HG02970 (cell line): Measurements from ENCODE around the gene NR2F2.

Experiments
- ATAC-seq: cut with Tn5 transposase; IDR thresholded peaks from one replicate; pipeline ENCODE4 v1.9.1; 2021; ENCODE audit warnings: mild to moderate bottlenecking, moderate library complexity, moderate number of reproducible peaks; ENCODE audit not compliant: unreplicated experiment, low FRiP score

NR2F2 gene

DNA sequence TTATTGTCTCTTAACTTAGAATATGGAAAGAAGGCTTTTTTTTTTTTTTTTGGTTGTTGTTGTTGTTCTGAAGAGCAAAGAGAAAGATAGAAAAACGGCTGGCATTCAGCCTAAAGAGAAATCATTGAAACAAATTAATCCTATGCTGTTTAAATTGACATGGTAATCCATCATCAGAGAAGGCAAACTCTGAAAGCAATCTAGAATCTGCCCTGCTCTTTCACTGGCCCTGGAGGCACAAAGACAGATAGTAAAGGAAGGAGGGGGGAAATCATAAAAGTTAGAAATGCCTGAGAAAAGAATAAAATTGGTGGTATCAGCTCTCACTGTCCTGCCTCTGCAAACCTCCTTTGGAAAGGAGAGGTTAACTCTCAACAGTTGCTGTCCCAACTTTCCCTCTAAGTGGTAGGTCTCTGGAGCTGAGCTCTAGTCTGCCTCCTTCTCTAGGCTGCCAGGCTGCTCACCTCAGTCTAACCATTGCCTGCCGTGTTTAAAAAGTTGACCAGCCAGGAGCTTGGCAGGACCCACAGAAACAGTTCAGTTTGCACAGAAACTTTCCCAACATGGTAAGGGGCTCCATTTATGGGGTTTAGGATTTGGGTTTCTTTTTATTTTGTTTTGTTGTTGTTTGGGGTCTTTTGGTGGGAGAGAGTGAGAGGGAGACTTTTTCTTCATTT is 13.4 kb upstream of the NR2F2 start:
- no peak for ATAC-seq

DNA sequence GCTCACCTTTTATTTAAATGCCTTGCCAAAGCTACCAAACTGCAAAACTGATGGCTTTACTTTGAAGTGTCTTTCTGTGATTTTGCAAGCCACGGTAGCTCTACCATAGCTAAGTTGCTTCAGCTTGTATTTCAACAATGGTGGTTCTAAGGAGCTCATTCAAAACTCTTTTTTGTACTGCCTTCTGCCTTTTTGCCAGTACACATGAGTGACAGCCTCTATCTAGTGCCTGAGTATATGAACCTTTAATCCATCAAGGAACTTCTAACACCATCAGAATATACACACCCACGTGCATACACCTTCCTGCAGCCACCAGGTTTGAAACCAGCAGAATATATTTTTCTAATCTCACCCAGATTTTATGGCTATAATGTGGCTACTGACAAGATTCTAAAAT is 10.4 kb upstream of the NR2F2 start:
- no peak for ATAC-seq

DNA sequence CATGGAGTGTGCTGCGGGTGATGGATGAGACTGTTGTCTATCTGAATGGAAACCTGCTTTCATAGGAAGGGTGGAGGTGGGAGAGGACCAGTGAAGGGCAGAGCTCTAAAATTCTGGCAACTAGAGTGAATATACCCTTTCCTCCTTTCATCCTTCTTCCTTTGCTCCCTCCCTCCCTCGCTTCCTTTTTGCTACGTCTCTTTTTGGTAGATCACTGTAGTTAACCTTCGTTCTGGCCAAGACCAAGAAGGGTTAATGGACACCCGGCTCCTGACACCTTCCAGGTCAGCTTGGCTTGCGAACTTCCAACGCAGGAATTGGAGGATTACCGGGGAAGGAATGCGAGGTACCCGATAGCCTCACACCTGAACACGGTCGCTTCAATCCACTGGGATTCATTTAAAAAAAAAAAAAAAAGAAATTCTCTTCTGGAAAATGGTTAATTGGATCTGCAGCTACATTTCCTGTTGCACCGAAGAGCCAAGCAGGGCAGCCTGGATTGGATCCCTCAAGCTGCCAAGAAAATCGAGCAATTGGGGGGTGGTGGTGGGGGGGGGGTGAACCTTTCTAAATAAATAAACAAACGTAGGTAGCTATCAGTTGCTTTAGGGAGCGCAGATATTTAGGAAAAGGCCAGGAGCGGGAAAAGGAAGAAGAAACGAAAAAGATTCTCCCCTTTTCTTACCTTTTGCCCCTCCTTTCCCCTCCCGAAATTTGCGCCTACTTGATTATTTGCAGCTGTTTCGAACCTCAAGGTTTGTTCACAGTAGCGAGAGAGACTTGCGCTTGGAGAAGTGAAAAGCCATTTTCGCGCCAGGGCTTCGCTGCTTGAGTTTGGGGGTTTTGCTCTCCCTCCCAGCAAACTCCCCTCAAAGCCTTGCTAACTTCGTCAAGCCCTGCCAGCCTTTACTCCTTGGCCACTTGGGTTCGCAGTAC is 9.5 kb upstream of the NR2F2 start:
- ATAC-seq: no peak

DNA sequence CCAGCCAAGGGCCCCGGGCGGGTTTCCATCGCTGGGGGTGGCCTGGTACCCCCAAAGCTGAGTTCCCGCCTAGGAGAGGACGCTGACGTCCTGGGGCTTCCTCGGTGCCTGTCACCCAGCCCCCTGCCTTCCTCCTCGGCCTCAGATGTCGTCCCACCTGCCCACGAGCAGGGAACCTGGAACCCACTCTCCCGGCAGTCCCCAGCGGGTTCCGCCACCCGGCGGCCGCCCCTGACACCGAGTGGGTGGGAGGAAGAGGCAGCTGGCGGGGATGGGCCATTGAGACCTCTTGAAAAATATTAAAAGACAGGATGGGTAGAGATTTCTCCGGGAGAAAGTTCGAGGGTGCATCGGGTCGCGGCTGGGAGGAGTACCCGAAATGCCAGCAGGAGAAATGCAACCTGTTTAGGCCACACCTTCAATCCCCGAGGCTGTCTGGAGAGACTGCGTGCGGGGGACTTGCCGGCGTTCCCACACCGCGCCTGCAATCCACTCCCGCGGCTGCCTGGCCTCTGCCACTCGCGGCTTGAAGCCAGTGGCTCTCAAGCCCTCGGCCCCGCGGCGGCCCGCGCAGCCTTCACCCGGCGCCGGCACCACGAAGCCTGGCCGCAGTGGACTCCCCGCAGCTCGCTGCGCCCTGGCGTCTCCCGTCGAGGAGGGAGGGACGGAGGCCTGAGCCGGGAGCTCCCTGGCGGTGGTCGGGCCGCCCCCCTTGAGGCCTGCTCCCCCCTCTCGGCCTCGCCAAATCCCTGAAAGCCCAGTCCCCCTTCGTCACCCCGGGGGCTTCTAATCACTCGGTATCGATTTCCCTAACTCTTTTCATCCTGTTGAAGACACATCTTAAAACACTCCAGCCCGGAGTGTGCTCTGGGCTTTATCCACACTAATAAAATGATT is 8.6 kb upstream of the NR2F2 start:
- ATAC-seq: no peak

DNA sequence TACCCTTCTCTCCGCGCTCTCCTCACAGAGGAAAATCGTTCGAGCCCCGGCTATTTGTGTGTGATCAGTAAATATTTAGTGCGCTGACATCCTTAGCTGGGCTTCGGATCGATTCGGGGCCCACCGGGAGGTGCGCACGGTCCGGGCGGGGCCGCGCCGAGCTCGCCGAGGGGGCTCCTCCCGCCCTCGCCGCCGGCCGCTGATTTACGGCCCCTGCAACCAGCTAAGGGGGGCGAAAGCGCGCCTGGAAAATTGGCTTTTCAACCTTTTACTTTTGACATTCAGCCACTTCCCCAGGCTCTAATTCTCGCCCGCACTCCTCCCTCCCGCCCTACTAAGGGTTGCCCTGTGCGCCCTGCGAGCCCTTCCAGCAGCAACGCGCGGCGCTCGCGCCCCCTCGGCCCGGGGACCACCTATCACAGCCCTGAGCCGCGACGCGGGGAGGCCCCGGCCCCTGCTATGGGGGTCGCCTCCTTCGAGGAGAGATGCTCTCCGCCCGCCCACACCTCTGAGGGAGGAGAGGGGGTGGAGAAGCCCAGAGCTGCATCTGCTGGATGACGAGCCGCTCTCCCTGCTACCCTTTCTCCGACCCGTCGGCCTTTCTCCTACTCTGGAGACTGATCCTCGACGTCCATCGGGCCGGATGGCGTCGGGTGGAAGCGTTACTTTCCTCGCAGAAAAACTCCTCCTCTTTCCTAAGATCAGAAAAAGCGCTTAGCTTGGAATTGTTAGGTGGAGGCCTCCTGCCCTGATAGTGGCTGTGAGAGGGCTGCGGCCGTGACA is 7.8 kb upstream of the NR2F2 start:
- ATAC-seq: no peak

DNA sequence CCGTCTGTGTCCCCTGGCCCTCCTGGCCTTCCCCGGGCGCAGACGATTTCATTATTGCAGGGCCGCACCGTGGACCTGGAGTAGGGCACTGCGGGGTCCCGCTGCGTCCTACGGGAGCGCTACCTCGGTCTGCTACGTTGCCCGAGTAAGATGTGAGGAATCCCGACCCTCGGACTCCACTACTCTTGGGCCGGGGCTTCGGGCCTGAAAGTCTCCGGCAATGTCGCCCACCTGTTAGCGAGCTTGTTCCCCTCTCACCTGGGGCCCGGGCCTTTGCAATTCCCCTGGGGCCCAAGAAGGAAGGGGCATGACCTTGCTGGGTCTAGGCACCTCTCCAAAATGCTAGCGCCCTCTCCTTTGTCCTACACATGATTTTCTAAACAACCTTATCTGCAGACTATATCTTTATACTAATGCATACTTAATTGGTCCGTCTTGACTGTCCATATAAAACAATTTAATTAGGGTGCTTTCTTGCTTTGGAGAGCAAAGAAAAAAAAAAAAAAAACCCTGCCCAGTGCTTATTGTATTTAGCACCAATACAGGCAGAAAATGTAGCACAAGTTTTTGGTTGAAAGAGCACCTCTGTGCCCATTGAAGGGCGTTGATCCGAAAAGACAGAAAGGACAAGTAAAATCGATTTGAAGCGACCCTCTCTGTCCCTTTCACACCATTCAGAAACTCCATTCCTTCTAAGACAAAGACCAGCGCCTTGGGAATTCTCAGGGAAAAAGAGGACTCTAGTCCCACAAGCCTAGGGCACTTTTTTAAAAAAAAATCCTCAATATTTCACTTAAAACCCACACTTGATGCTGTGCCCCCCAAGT is 7.0 kb upstream of the NR2F2 start:
- no peak for ATAC-seq

DNA sequence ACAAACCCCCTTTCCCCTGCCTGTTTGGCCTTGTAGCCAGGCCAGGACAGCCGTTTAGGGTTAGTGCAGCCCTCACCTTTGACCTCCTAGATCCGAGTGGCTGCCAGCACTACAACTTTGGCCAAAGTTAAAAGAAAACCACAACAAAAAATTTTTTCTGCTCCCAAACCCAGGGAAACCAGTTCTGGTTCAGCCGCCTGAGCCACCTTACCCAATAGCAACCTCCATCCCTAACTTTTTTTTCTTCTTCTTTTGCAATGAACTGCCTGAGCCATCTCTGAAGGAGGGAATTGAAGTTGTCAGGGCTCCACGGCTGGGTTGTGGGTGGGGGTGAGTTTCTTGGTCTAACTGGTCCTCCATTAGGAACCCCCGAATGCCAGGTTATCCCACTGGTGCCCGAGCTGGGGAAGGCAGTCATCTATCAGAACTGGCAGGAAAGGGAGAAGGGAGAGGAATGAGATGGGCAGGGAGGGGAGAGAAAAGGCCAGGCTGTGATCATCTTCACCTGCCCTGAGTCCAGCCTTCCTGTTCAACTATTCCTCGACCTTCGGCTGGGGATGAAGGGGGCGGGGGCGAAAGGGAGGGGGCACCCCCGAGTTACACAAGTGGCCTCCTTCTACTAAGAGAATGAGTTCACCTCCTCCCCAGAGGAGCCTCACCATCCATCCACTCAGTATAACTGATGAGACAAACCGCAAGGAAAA is 6.2 kb upstream of the NR2F2 start:
- ATAC-seq: no peak

DNA sequence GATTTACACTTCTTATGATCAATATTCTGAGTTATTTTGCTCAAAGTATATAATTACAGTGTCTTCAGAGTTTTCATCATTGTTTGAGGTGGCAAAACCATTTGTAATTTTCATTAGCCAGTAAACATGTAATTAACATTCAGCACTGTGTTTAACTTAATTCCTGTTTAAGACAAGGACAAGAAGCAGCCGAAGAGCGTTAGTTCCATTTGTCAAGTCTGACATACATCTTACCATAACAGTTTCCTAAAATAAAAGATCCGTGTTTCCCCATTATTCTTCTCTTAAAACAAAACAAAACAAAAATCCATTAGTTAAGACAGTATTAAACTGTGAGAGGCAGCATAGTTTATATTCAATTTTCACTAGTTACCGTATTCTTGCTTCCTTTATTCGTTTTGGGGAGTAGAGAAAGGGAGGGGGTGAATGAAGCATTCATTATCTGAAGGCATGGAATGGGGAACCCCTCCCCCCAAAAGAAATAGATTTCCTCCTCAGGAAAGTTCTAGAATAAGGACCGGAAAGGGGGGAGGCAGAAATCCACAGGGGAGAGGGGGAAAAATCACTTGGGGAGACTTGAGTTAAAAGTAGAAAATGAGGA is 5.5 kb upstream of the NR2F2 start:
- no peak for ATAC-seq

DNA sequence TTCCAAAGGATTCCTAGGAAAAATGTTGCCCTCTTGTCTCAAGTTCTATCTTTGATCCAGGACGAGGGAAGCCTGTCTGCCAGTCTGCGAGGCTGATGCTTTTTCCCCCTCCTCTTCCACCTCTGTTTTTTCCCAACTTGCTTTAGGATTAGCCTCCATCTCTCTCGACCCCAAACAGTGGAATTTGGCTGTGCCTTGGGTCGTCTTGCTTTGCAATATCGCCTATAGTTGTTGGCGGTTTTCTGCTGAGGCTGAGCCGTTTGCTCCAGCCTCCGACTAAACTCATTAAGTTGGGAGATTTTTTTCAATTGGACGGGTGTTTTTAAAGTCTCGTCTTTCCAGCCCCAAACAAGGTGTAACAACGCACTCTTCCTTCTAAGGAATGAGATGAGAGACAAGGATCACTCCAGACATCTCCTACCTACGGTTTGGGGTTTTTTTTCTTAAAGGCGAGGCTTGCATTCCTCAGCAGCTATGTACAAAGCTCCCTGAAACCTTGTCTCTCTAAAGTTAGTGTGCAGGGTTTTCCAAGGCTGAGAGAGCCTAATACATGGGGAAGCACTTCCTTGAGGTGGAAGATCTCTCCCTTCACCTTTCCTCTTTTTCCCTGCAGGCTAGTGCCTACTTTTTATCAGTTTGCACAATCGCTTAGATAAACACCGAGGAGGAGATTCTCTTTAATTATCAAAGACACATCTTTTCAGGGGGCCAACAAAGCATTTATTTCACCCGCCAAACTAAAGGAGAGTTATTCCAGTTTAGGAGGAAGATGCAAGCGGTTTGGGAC is 4.8 kb upstream of the NR2F2 start:
- ATAC-seq: no peak

DNA sequence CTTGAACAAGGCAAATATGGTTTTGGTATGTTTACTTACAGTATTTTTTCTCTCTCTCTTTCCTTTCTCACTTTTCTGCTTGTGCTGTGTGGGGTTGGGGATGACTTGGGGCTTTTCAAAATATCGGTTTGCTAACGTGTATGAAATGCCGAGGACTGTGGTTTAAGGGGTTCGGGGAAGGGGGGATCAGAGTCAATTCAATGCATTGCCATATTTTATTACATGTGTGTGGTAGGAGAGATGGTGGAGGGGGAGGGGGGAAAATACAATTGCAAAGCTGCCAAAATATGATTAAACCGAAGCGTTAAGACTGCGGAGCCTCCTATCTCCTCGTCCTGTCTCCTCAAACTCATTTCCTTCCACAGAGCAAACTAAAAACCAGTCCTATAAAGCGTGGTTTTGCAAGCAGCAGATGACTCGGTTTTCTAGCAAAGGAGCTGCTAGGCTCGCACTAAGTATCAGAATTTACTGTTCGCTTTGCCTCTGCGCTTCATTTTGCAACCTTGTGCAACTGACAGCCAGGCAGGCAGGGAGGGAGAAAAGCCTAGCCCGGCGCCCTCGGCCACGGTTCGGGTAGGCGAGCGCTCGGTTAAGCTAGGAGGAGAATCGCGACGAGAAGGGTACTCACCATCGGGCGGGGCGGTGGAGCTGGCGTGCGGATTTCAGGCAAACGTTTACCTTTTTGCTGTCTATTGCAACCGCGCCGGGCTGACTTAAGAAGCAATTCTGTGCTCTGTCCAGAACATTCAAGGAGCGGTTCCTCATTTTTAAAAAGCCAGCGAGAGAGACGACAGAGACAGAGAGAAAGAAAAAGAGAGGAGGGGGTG is 4.0 kb upstream of the NR2F2 start:
- no peak for ATAC-seq

DNA sequence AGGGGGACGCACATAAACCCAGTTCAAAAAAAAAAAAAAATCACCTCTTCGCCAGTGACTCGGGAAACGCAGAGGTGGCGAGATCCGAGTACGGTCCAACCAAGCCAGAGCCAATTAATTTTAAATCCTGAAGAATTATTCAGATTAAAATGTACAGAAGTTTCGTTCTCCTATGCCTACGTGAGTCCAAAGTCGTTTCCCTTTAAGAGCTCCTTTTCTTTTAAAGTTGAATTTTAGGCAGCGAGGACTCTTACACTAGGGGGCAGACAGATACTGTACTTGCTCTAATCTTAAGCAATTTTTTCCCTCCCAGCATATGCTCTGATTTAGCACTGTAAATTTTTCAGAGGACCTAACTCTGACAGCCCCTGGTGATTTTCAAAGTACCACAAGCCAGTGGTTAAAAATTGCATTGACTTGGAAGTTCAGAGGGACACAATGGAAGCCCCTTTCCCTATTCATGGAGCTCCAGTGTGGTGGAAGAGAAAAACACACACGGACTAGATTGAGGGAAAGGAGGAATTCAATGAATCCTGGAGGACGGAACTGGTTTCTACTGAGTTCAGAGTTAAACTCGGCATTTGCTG is 3.3 kb upstream of the NR2F2 start:
- no peak for ATAC-seq

DNA sequence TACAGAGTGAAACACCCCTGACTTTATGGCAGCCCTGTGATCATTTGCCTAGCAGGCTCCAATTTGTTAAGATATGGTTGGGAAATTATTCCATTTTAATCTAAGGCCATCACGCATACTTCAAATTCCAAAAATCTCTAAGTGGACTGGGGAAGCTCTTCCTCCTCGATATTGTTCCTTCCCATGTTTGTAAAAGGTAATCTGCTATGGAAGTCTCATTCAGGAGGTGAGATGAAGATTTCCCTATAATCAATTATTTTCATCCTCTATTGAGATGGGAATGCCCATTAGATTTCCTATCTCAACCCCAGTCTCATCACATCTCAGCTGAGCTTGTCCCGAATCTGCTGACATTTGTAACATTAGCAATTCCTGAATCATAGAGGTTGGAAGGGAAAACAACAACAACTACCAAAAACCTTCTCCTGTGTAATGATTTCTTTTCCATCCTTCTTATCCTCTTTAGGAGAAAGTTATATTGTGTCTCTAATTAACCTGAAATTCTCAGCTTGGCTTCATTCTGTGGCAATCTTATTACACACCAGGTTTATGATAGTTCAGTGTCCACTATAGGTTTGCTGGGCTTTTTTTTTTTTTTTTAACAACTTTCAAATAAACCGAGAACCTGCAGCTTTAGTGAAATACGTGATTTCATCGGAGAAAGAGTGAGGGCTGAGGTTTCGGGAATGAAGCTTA is 2.2 kb upstream of the NR2F2 start:
- ATAC-seq: no peak

DNA sequence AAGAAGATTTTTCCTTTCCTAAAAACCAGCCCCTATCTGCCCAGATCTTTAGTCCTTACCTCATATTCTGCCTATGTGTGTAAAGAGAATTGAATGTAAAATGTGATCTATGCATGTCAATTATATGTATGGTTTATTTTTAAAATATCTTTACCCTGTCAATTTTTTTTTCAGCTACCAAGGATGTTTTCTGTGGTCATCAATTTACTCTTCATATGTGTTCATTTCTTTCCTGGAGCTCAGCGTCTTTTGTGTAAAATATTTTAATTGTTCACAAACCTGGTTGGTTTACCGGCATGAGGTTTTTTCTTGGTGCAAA is 1.7 kb upstream of the NR2F2 start:
- no peak for ATAC-seq

DNA sequence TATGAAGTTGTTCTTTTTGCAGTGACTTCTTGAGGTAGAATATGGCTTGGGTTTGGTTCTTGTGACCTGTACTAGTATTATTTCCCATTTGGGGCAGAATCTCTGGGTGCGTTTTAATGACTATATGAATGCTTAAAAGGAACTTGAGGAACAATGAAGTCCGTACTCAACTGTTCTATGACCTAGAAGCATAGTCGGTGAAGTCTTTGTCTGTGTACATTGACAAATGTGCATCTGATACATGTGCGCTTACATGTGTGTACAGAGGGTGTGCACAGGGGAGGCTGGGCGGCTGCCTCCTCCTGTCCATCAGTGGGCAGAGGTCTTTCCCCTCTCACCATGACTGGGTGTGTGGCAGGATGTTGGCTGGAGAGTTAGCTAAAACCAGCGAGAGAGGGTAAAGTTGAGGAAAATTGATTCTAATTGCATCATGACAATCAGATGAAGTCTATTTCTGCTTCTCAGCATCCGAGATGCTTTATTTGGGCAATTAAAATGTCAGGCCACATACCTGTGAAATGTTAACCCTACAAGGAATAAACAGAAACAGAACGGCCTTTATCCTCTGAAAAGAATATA is 1.0 kb upstream of the NR2F2 start:
- ATAC-seq: no peak

DNA sequence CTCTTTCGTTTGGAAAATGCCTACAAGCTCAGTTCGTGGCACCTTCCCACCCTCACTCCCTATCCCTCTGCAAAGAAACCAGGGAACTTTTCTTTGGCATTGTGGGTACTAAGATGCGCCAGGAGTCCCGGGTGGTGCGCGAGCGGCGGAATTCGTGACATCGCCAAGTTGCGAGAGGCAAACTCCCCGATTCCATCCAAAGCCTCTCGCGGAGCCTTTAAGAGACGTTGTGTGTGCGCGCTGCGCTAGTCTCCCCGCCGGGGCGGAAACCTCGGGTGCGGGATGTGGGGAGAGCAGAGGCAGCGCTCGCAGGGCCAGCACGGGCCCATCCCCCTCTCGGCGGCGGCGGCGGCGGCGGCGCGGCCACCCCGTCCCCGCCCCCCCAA is 443 bp upstream of the NR2F2 start:
- no peak for ATAC-seq
